A549 (cell line): Measurements from ENCODE around the gene ADCY3. TPM values are rescaled to one million over a fixed set of nuclear protein-coding genes. Genes with fewer than 3 reads are reported as not detected.

ENCODE experiments used
- ATAC-seq, 2 experiments: fragments of 200-7000 bp in 1 of 2; fragments of >200 bp in 1 of 2; cut with Nextera tagmentation in 1 of 2; cut with Tn5 transposase in 1 of 2; 3 replicates each; pipeline versions ENCODE4 v1.8.0 to v1.9.1; 2018 to 2020; ENCODE audit warnings: mild to moderate bottlenecking in 1 of 2, moderate library complexity in 1 of 2
- CTCF ChIA-PET: fragments of 300-600 bp; sonication (Branson Sonifier 250); formaldehyde crosslinking; extraction: SDS; loops from one replicate; lab custom pipeline; 2021; ENCODE audit warnings: antibody characterized with exemption, inconsistent platforms; lab: Yijun Ruan, JAX
- POLR2A ChIA-PET: fragments of 350-600 bp; formaldehyde crosslinking; extraction: SDS; loops from one replicate; lab custom pipeline; 2021; ENCODE audit warnings: antibody characterized with exemption, inconsistent platforms; lab: Yijun Ruan, JAX
- DNase-seq, 2 experiments: peaks; one replicate each; pipeline versions ENCODE4 v3.0.0 to v3.0.0-alpha.2; 2011 to 2016; ENCODE audit warnings: low read depth in 1 of 2, low spot score in 1 of 2
- FAIRE-seq: peaks from 2 replicates; lab custom pipeline; 2011; peaks lifted over from hg19 to GRCh38; lab: Jason Lieb, UNC
- H3K27ac ChIP-seq, 2 experiments: fragments of >200 bp; sonication (Bioruptor Twin); formaldehyde crosslinking; 3 replicates each; pipeline ENCODE4 v1.5.1; 2016 to 2017
- H3K4me1 ChIP-seq: fragments of >200 bp; sonication (Bioruptor Twin); formaldehyde crosslinking; 3 replicates; pipeline ENCODE4 v1.6.1; 2016
- H3K4me2 ChIP-seq: fragments of >200 bp; sonication (Bioruptor Twin); formaldehyde crosslinking; 3 replicates; pipeline ENCODE4 v1.6.1; 2016
- H3K4me3 ChIP-seq: fragments of >200 bp; sonication (Bioruptor Twin); formaldehyde crosslinking; 3 replicates; pipeline ENCODE4 v1.5.1; 2016
- H3K9me3 ChIP-seq: fragments of >200 bp; sonication (Bioruptor Twin); formaldehyde crosslinking; 3 replicates; pipeline ENCODE4 v1.6.1; 2016
- BHLHE40 ChIP-seq: IDR thresholded peaks from 2 replicates; pipeline ENCODE4 v1.6.1; 2012; ENCODE audit warnings: low read depth, low read length, inconsistent platforms
- CBX8 ChIP-seq: fragments of 200-600 bp; sonication (generic); IDR thresholded peaks from 2 replicates; pipeline ENCODE4 v1.6.1; 2016
- CEBPB ChIP-seq, 2 experiments: fragments of >200 bp in 1 of 2; sonication (Bioruptor Twin) in 1 of 2; formaldehyde crosslinking in 1 of 2; IDR thresholded peaks; 2 replicates each; pipeline ENCODE4 v1.6.1; 2012 to 2016
- CHD4 ChIP-seq: fragments of 200-600 bp; sonication (generic); IDR thresholded peaks from 2 replicates; pipeline ENCODE4 v1.6.1; 2016; ENCODE audit warnings: antibody characterized with exemption, mild to moderate bottlenecking, borderline replicate concordance
- CTCF ChIP-seq: fragments of >200 bp; sonication (Bioruptor Twin); formaldehyde crosslinking; IDR thresholded peaks from 3 replicates; pipeline ENCODE4 v1.5.1; 2016
- EHMT2 ChIP-seq: fragments of 200-600 bp; sonication (generic); IDR thresholded peaks from 2 replicates; pipeline ENCODE4 v1.6.1; 2016; ENCODE audit warnings: antibody characterized with exemption, low read depth, mild to moderate bottlenecking, moderate library complexity
- ELK1 ChIP-seq: fragments of 150-350 bp; IDR thresholded peaks from 2 replicates; pipeline ENCODE4 v1.6.1; 2014; ENCODE audit warnings: low read depth, mild to moderate bottlenecking, low read length
- FOSB ChIP-seq: fragments of 250-450 bp; sonication (Bioruptor Pico); IDR thresholded peaks from 2 replicates; pipeline ENCODE4 v1.5.0; 2020; ENCODE audit warnings: mild to moderate bottlenecking, moderate library complexity
- HEYL ChIP-seq: fragments of 250-450 bp; sonication (Bioruptor Pico); IDR thresholded peaks from 2 replicates; pipeline ENCODE4 v1.8.0; 2021; ENCODE audit warnings: mild to moderate bottlenecking, moderate library complexity
- HMGXB4 ChIP-seq: fragments of 250-450 bp; sonication (Bioruptor Pico); IDR thresholded peaks from 2 replicates; pipeline ENCODE4 v1.5.0; 2021; ENCODE audit warnings: mild to moderate bottlenecking, moderate library complexity, borderline replicate concordance
- HOXB5 ChIP-seq: fragments of 250-450 bp; sonication (Bioruptor Pico); IDR thresholded peaks from 2 replicates; pipeline ENCODE4 v1.5.0; 2020; ENCODE audit warnings: mild to moderate bottlenecking, moderate library complexity
- JUNB ChIP-seq: fragments of >200 bp; sonication (Bioruptor Twin); formaldehyde crosslinking; IDR thresholded peaks from 2 replicates; pipeline ENCODE4 v1.6.1; 2016
- KDM1A ChIP-seq: fragments of 200-600 bp; sonication (generic); IDR thresholded peaks from 2 replicates; pipeline ENCODE4 v1.6.1; 2016; ENCODE audit warnings: low read depth, mild to moderate bottlenecking
- MAFK ChIP-seq: fragments of 450-650 bp; IDR thresholded peaks from 2 replicates; pipeline ENCODE4 v1.6.1; 2014; ENCODE audit not compliant: partially characterized antibody
- MAZ ChIP-seq: fragments of 150-350 bp; IDR thresholded peaks from 2 replicates; pipeline ENCODE4 v1.6.1; 2014; ENCODE audit warnings: antibody characterized with exemption, low read depth, low read length, borderline replicate concordance
- NFE2L2 ChIP-seq: fragments of 150-350 bp; conservative IDR thresholded peaks from 2 replicates; pipeline ENCODE4 v1.6.1; 2014; ENCODE audit warnings: low read length
- NR3C1 ChIP-seq: fragments of >200 bp; sonication (Bioruptor Twin); formaldehyde crosslinking; IDR thresholded peaks from 3 replicates; pipeline ENCODE4 v1.6.1; 2017
- PHF8 ChIP-seq: fragments of 200-600 bp; sonication (generic); IDR thresholded peaks from 2 replicates; pipeline ENCODE4 v1.6.1; 2016; ENCODE audit warnings: low read depth, mild to moderate bottlenecking, antibody characterized with exemption, moderate library complexity, borderline replicate concordance
- POLR2A ChIP-seq: IDR thresholded peaks from 2 replicates; pipeline ENCODE4 v1.6.1; 2012; ENCODE audit warnings: mild to moderate bottlenecking, low read length
- RAD21 ChIP-seq, 2 experiments: fragments of >200 bp in 1 of 2; sonication (Bioruptor Twin) in 1 of 2; formaldehyde crosslinking in 1 of 2; IDR thresholded peaks in 1 of 2; conservative IDR thresholded peaks in 1 of 2; 2 replicates in 1 of 2; 3 replicates in 1 of 2; pipeline ENCODE4 v1.6.1; 2012 to 2018; ENCODE audit warnings: inconsistent platforms in 1 of 2
- RNF2 ChIP-seq: fragments of 200-600 bp; sonication (generic); IDR thresholded peaks from 2 replicates; pipeline ENCODE4 v1.6.1; 2016; ENCODE audit warnings: low read depth, mild to moderate bottlenecking, antibody characterized with exemption, moderate library complexity, borderline replicate concordance
- SREBF2 ChIP-seq: fragments of 450-650 bp; IDR thresholded peaks from 2 replicates; pipeline ENCODE4 v1.6.1; 2014; ENCODE audit warnings: mild to moderate bottlenecking, moderate library complexity
- ZC3H11A ChIP-seq: fragments of 450-650 bp; IDR thresholded peaks from 2 replicates; pipeline ENCODE4 v1.6.1; 2014; ENCODE audit warnings: antibody characterized with exemption, mild to moderate bottlenecking
- WGBS: methylation state at CpG from one replicate; pipeline ENCODE4 v1.1.6; 2017; ENCODE audit errors: missing lambda C conversion rate; 5-methylcytosine and 5-hydroxymethylcytosine counted together
- polyA plus RNA-seq, 4 experiments: library from polyadenylated mRNA; depleted of rRNA in 3 of 4; stranded (reverse); fragments of >200 nt; fragmentation: RNase III in 1 of 4; extraction: RNeasy Plus Mini Kit Qiagen cat#74134 plus additional on column Dnase treatment in 1 of 4; gene quantifications; 2 replicates in 3 of 4; 3 replicates in 1 of 4; pipeline ENCODE4 v1.2.3, GENCODE V29; 2011 to 2017

The ADCY3 gene
- polyA plus RNA-seq, 2 of the 4 experiments (the other 2 are of a cell fraction) = 37.4 to 65.4 TPM

GRCh38 chr2:24875901-24876300 is 44.1 kb downstream of the ADCY3 start:
- no peak for ATAC-seq
- DNase-seq = no peak
- TF ChIP-seq CBX8 (no peak), RAD21 (conservative IDR thresholded peaks at IDR 0.05 in 1 of 2, IDR thresholded peaks at IDR 0.05 in 1 of 2) (no peak), CTCF (no peak), HEYL (CRISPR knock-in tag) (no peak), HOXB5 (no peak), BHLHE40 (no peak), POLR2A (no peak), ZC3H11A (no peak)
- H3K27ac ChIP-seq = no peak overlapping the region
- no peaks in the 10 kb centered on the region for H3K9me3 ChIP-seq
- ChIA-PET POLR2A (interaction anchor here (0.7 kb wide), 1 partner anchor 493 kb away, joined by 4 read pairs; no protein-coding TSS in a partner anchor), CTCF (interaction anchor here (1.2 to 1.7 kb wide), 4 partner anchors 11 to 290 kb away, joined by 3 to 4 read pairs (median 4); no protein-coding TSS in a partner anchor)
- no peak overlapping the region for H3K4me2 ChIP-seq
- WGBS = 83% methylated on average over 2 of the region's 2 CpGs
- FAIRE-seq = no peak
- no peaks in the 10 kb centered on the region for H3K4me1 ChIP-seq
- H3K4me3 ChIP-seq = no peak overlapping the region

GRCh38 chr2:24875272-24875671 is 44.8 kb downstream of the ADCY3 start:
- H3K9me3 ChIP-seq = no peaks in the 10 kb centered on the region
- TF ChIP-seq NR3C1 = no peak
- TF ChIP-seq PHF8 = no peak
- no peak for TF ChIP-seq EHMT2
- TF ChIP-seq FOSB = no peak
- TF ChIP-seq ELK1 = no peak
- TF ChIP-seq JUNB = no peak
- no peak for TF ChIP-seq NFE2L2
- TF ChIP-seq CEBPB (IDR thresholded peaks at IDR 0.05) = no peak
- TF ChIP-seq ZC3H11A = no peak
- TF ChIP-seq KDM1A = no peak
- no peak for TF ChIP-seq BHLHE40
- TF ChIP-seq RNF2 = no peak
- TF ChIP-seq MAZ = no peak
- no peak for TF ChIP-seq SREBF2
- TF ChIP-seq CHD4 = no peak
- TF ChIP-seq MAFK = no peak
- TF ChIP-seq HMGXB4 = no peak
- no peak overlapping the region for H3K4me2 ChIP-seq
- ATAC-seq (no peak), FAIRE-seq (no peak), DNase-seq (no peak)
- no peak overlapping the region for H3K27ac ChIP-seq
- WGBS = 86% methylated on average over 6 of the region's 10 CpGs
- CTCF ChIA-PET = interaction anchor here (1.1 to 1.6 kb wide), 2 partner anchors 21 to 25 kb away, joined by 3 read pairs; no protein-coding TSS in a partner anchor
- POLR2A ChIA-PET = no interaction called here
- H3K4me3 ChIP-seq = no peak overlapping the region
- H3K4me1 ChIP-seq = no peaks in the 10 kb centered on the region
